ENCODE data around the gene KCNJ11. TPM values are rescaled to one million over a fixed set of nuclear protein-coding genes. Genes with fewer than 3 reads are reported as not detected.

KCNJ11 gene
- total RNA-seq, 3 donors from 2014 or later: 1.2 to 3.9 (median 1.6) TPM

GRCh38 chr11:17379383-17380180 lies 8.9 kb downstream of the KCNJ11 start:
- no peak for ATAC-seq
- no peaks in the 10 kb centered on the region for H3K4me1 ChIP-seq (ENCODE audit: low read depth)
- intact Hi-C loops (cut with DNase I, micrococcal nuclease): no loop called here
- no peaks in the 10 kb centered on the region for H3K9me3 ChIP-seq
- TF ChIP-seq CTCF (IDR thresholded peaks at IDR 0.05): no peak
- DNase-seq: no peak
- no peaks in the 10 kb centered on the region for H3K36me3 ChIP-seq (ENCODE audit: low read depth)
- no peak overlapping the region for H3K4me3 ChIP-seq

GRCh38 chr11:17378655-17379054 lies 9.8 kb downstream of the KCNJ11 start:
- Histone ChIP-seq H3K4me3 (no peak overlapping the region), H3K9me3 (peaks cover 7% of the 10 kb centered on the region), H3K36me3 (ENCODE audit: low read depth) (no peaks in the 10 kb centered on the region), H3K4me1 (ENCODE audit: low read depth) (no peaks in the 10 kb centered on the region)
- intact Hi-C loops (cut with DNase I, micrococcal nuclease): no loop called here
- DNase-seq (no peak), ATAC-seq (no peak)
- no peak for TF ChIP-seq CTCF (IDR thresholded peaks at IDR 0.05)

- no peak for DNase-seq
- no peaks in the 10 kb centered on the region for H3K4me1 ChIP-seq (ENCODE audit: low read depth)
- H3K4me3 ChIP-seq: no peak overlapping the region
- peaks cover 26% of the 10 kb centered on the region for H3K9me3 ChIP-seq
- intact Hi-C loops (cut with DNase I, micrococcal nuclease): no loop called here
- no peak for ATAC-seq
- H3K36me3 ChIP-seq (ENCODE audit: low read depth): no peaks in the 10 kb centered on the region
- TF ChIP-seq CTCF (IDR thresholded peaks at IDR 0.05): no peak
These were observed 12.0 kb downstream of the KCNJ11 start for GRCh38 chr11:17376493-17376892.

GRCh38 chr11:17375547-17375946 lies 12.9 kb downstream of the KCNJ11 start:
- DNase-seq (no peak), ATAC-seq (no peak)
- intact Hi-C loops (cut with DNase I, micrococcal nuclease): no loop called here
- Histone ChIP-seq H3K9me3 (peaks cover 36% of the 10 kb centered on the region), H3K4me1 (ENCODE audit: low read depth) (no peaks in the 10 kb centered on the region), H3K36me3 (ENCODE audit: low read depth) (no peaks in the 10 kb centered on the region), H3K4me3 (no peak overlapping the region)
- no peak for TF ChIP-seq CTCF (IDR thresholded peaks at IDR 0.05)

GRCh38 chr11:17371614-17372013 lies 16.8 kb downstream of the KCNJ11 start:
- no peak overlapping the region for H3K4me3 ChIP-seq
- peaks cover 61% of the 10 kb centered on the region for H3K9me3 ChIP-seq
- intact Hi-C loops (cut with DNase I, micrococcal nuclease): no loop called here
- no peak for TF ChIP-seq CTCF (IDR thresholded peaks at IDR 0.05)
- H3K4me1 ChIP-seq (ENCODE audit: low read depth): no peaks in the 10 kb centered on the region
- H3K36me3 ChIP-seq (ENCODE audit: low read depth): peaks cover 14% of the 10 kb centered on the region
- ATAC-seq (no peak), DNase-seq (no peak)

Data from mucosa of descending colon (tissue), 3 donors.